H1 (cell line): ENCODE data around the gene HTR5A. TPM values are rescaled to one million over a fixed set of nuclear protein-coding genes. Genes with fewer than 3 reads are reported as not detected.

Experiments used
- CTCF ChIA-PET: fragments of 300-600 bp; sonication (Branson Sonifier 250); formaldehyde crosslinking; loops from one replicate; lab custom pipeline; 2021; ENCODE audit not compliant: partially characterized antibody; lab: Charles Lee
- POLR2A ChIA-PET: fragments of 300-600 bp; sonication (Branson Sonifier 250); formaldehyde crosslinking; loops from one replicate; lab custom pipeline; 2021; ENCODE audit warnings: inconsistent platforms; ENCODE audit not compliant: partially characterized antibody; lab: Charles Lee
- DNase-seq, 2 experiments: peaks; one replicate each; pipeline versions ENCODE4 v3.0.0 to v3.0.0-alpha.2; 2010 to 2022; ENCODE audit warnings: low spot score in 2 of 2, low read depth in 1 of 2, mixed read lengths in 1 of 2
- FAIRE-seq: peaks from 2 replicates; lab custom pipeline; 2011; peaks lifted over from hg19 to GRCh38; lab: Jason Lieb, UNC
- H2AFZ ChIP-seq: 2 replicates; pipeline ENCODE4 v1.8.1; 2012; ENCODE audit warnings: low read length, inconsistent platforms
- H2AK5ac ChIP-seq: 2 replicates; pipeline ENCODE4 v1.6.1; 2013; ENCODE audit warnings: low read depth, low read length
- H2BK120ac ChIP-seq: replicated peaks from 2 replicates; pipeline ENCODE3; 2013; ENCODE audit warnings: low read depth, low read length, inconsistent platforms
- H2BK12ac ChIP-seq: 2 replicates; pipeline ENCODE4 v1.6.1; 2013; ENCODE audit warnings: low read depth, low read length
- H2BK15ac ChIP-seq: 2 replicates; pipeline ENCODE4 v1.6.1; 2013; ENCODE audit warnings: low read length
- H2BK20ac ChIP-seq: 2 replicates; pipeline ENCODE4 v1.6.1; 2013; ENCODE audit warnings: low read length
- H2BK5ac ChIP-seq: 2 replicates; pipeline ENCODE4 v1.6.1; 2013; ENCODE audit warnings: low read depth, low read length
- H3K14ac ChIP-seq: 2 replicates; pipeline ENCODE4 v1.6.1; 2013; ENCODE audit warnings: inconsistent platforms; ENCODE audit not compliant: insufficient read length
- H3K18ac ChIP-seq: 2 replicates; pipeline ENCODE4 v1.6.1; 2013; ENCODE audit warnings: low read length; ENCODE audit errors: extremely low read depth
- H3K23ac ChIP-seq: 2 replicates; pipeline ENCODE4 v1.6.1; 2013; ENCODE audit warnings: inconsistent platforms; ENCODE audit not compliant: insufficient read length
- H3K23me2 ChIP-seq: 2 replicates; pipeline ENCODE4 v1.6.1; 2013; ENCODE audit warnings: low read depth, low read length
- H3K27ac ChIP-seq: 2 replicates; pipeline ENCODE4 v1.6.1; 2011; ENCODE audit warnings: low read depth, low read length, inconsistent platforms
- H3K27me3 ChIP-seq, 4 experiments: replicated peaks in 1 of 4; 1 replicate in 1 of 4; 2 replicates in 3 of 4; pipeline versions ENCODE4 v1.6.1 to v1.8.1; 2011 to 2013; ENCODE audit warnings: low read length in 3 of 4, mild to moderate bottlenecking in 3 of 4, inconsistent platforms in 2 of 4, mixed read lengths in 2 of 4, moderate library complexity in 1 of 4; ENCODE audit not compliant: control insufficient read depth in 3 of 4, insufficient read depth in 3 of 4; ENCODE audit errors: extremely low read depth in 1 of 4
- H3K36me3 ChIP-seq, 4 experiments: 2 replicates each; pipeline versions ENCODE4 v1.6.1 to v1.8.1; 2011 to 2013; ENCODE audit warnings: mild to moderate bottlenecking in 4 of 4, low read length in 3 of 4, moderate library complexity in 2 of 4, control low read depth in 1 of 4, inconsistent platforms in 1 of 4; ENCODE audit not compliant: insufficient read depth in 4 of 4, control insufficient read depth in 2 of 4
- H3K4ac ChIP-seq: replicated peaks from 2 replicates; pipeline ENCODE3; 2013; ENCODE audit warnings: low read length, low read depth, mixed read lengths, inconsistent platforms; ENCODE audit not compliant: insufficient read length
- H3K4me1 ChIP-seq, 4 experiments: replicated peaks in 1 of 4; 1 replicate in 1 of 4; 2 replicates in 3 of 4; pipeline versions ENCODE4 v1.6.1 to v1.8.1; 2011 to 2013; ENCODE audit warnings: low read length in 3 of 4, inconsistent platforms in 2 of 4, mixed read lengths in 1 of 4; ENCODE audit not compliant: insufficient read depth in 4 of 4, control insufficient read depth in 3 of 4
- H3K4me2 ChIP-seq, 2 experiments: 2 replicates each; pipeline versions ENCODE4 v1.6.1 to v1.8.1; 2011 to 2013; ENCODE audit warnings: low read depth in 2 of 2, low read length in 2 of 2, control low read depth in 1 of 2, inconsistent platforms in 1 of 2, mild to moderate bottlenecking in 1 of 2; ENCODE audit not compliant: insufficient read depth in 1 of 2
- H3K4me3 ChIP-seq, 4 experiments: fragments of 200-600, 300-600 bp in 1 of 4; sonication (generic), shearing (Covaris generic), sonication (Bioruptor Twin) in 1 of 4; 2 replicates each; pipeline versions ENCODE4 v1.5.1 to v1.8.1; 2011 to 2016; ENCODE audit warnings: low read length in 4 of 4, low read depth in 3 of 4, control low read depth in 2 of 4, inconsistent platforms in 2 of 4, mild to moderate bottlenecking in 2 of 4, mixed read lengths in 1 of 4, moderate library complexity in 1 of 4; ENCODE audit not compliant: insufficient read depth in 2 of 4; ENCODE audit errors: extremely low read depth in 1 of 4
- H3K56ac ChIP-seq: replicated peaks from 2 replicates; pipeline ENCODE3; 2013; ENCODE audit warnings: low read depth, mild to moderate bottlenecking, mixed read lengths, low read length, inconsistent platforms; ENCODE audit not compliant: insufficient read length
- H3K79me1 ChIP-seq: 2 replicates; pipeline ENCODE4 v1.6.1; 2013; ENCODE audit warnings: low read depth, low read length, control low read depth
- H3K79me2 ChIP-seq, 2 experiments: 2 replicates each; pipeline versions ENCODE4 v1.6.1 to v1.8.1; 2012 to 2013; ENCODE audit warnings: low read length in 2 of 2, mild to moderate bottlenecking in 2 of 2, inconsistent platforms in 1 of 2; ENCODE audit not compliant: insufficient read depth in 2 of 2, control insufficient read depth in 1 of 2
- H3K9ac ChIP-seq, 4 experiments: replicated peaks in 1 of 4; 1 replicate in 1 of 4; 2 replicates in 3 of 4; pipeline versions ENCODE4 v1.6.1 to v1.8.1; 2011 to 2013; ENCODE audit warnings: low read depth in 3 of 4, low read length in 3 of 4, control low read depth in 2 of 4, mild to moderate bottlenecking in 2 of 4, moderate library complexity in 2 of 4, inconsistent platforms in 1 of 4; ENCODE audit errors: extremely low read depth in 1 of 4
- H3K9me3 ChIP-seq, 2 experiments: 2 replicates each; pipeline versions ENCODE4 v1.6.1 to v1.8.1; 2012 to 2013; ENCODE audit warnings: mild to moderate bottlenecking in 2 of 2, moderate library complexity in 2 of 2, control low read depth in 1 of 2, inconsistent platforms in 1 of 2, low read depth in 1 of 2, low read length in 1 of 2, mixed read lengths in 1 of 2; ENCODE audit not compliant: insufficient read depth in 2 of 2
- H4K20me1 ChIP-seq, 2 experiments: replicated peaks in 1 of 2; 2 replicates each; pipeline versions ENCODE3 to v1.8.1; 2011 to 2013; ENCODE audit warnings: inconsistent platforms in 2 of 2, low read length in 2 of 2, mild to moderate bottlenecking in 1 of 2; ENCODE audit not compliant: insufficient read depth in 2 of 2, control insufficient read depth in 1 of 2
- H4K5ac ChIP-seq: 2 replicates; pipeline ENCODE4 v1.6.1; 2013; ENCODE audit warnings: low read length, low read depth, mixed read lengths, inconsistent platforms; ENCODE audit not compliant: insufficient read length
- H4K8ac ChIP-seq: 2 replicates; pipeline ENCODE4 v1.8.0; 2013; ENCODE audit warnings: mild to moderate bottlenecking, moderate library complexity, low read length, inconsistent platforms; ENCODE audit not compliant: insufficient read depth; ENCODE audit errors: extremely low read depth
- H4K91ac ChIP-seq: replicated peaks from 2 replicates; pipeline ENCODE3; 2013; ENCODE audit warnings: low read length, mixed read lengths, inconsistent platforms; ENCODE audit not compliant: insufficient read length
- EZH2 ChIP-seq: fragments of 200-600 bp; sonication (generic); IDR thresholded peaks from 2 replicates; pipeline ENCODE4 v1.7.1; 2012; ENCODE audit warnings: low read depth, mild to moderate bottlenecking, moderate library complexity, low read length, inconsistent platforms; ENCODE audit not compliant: severe bottlenecking
- JUN ChIP-seq: IDR thresholded peaks from 2 replicates; pipeline ENCODE4 v1.6.1; 2011; ENCODE audit warnings: low read depth, mild to moderate bottlenecking, improper control_type of control experiment, low read length
- POLR2A ChIP-seq, 2 experiments: IDR thresholded peaks; 1 replicate in 1 of 2; 2 replicates in 1 of 2; pipeline ENCODE4 v1.6.1; 2011; ENCODE audit warnings: low read depth in 2 of 2, low read length in 2 of 2, mild to moderate bottlenecking in 2 of 2; ENCODE audit errors: control extremely low read depth in 1 of 2
- ZNF274 ChIP-seq: IDR thresholded peaks from 2 replicates; pipeline ENCODE4 v1.7.0; 2012; ENCODE audit warnings: low read length, borderline replicate concordance; ENCODE audit errors: extremely low read depth
- WGBS, 2 experiments: shearing (Covaris generic) in 1 of 2; methylation state at CpG; one replicate each; pipeline versions ENCODE4 v1.1.6 to v1.1.7; 2013 to 2015; ENCODE audit warnings: low lambda C conversion rate in 2 of 2, mixed read lengths in 2 of 2, inconsistent platforms in 1 of 2, low coverage in 1 of 2, missing lambda C conversion rate in 1 of 2; ENCODE audit not compliant: insufficient replicate concordance in 2 of 2, insufficient coverage in 1 of 2, insufficient read length in 1 of 2; ENCODE audit errors: extremely low coverage in 1 of 2, missing lambda C conversion rate in 1 of 2; 5-methylcytosine and 5-hydroxymethylcytosine counted together
- polyA plus RNA-seq, 7 experiments: library from polyadenylated mRNA; depleted of rRNA in 3 of 7; stranded (reverse) in 5 of 7; unstranded in 2 of 7; fragments of >200 nt in 5 of 7; fragments of 200-250 nt in 2 of 7; gene quantifications; 1 replicate in 5 of 7; 2 replicates in 1 of 7; 4 replicates in 1 of 7; pipeline versions ENCODE4 v1.2.1 to v1.2.3, GENCODE V29; 2011 to 2013; ENCODE audit warnings: missing spikeins in 2 of 7, mixed read lengths in 2 of 7
- total RNA-seq: library from RNA; stranded (reverse); fragmentation: NEBNext Ultra II Directional; extraction: Animal tissue kit (Norgen Biotek cat#: 25700); gene quantifications from 2 replicates; pipeline ENCODE4 v1.2.1, GENCODE V29; 2021

Gene HTR5A
- total and polyA plus RNA-seq, 2 of the 8 experiments (the other 6 are each of a cell fraction or from before 2014, with no cell fraction given) = 0.02 TPM; not detected in 1

DNA sequence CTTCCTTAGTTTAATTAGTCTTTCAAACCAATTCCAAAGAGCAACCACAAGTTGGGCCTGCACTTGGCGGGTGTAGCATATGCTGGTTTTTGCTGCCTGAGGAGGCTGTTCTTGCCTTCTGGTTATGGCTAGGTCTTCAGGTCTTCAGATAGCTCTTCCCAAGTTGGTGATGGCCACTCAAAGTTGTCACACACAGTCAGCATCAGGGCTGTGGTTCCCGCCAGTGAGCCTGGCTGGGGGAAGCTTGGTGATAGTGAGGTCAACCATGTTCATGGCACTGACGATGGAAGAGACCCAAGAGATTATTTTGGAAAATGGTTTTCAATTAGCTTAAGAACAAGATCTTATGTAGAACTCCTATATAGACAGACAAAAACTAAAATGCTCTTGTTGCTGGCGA is 18.8 kb upstream of the HTR5A start:
- H3K27me3 ChIP-seq = no peaks in the 10 kb centered on the region
- no peaks in the 10 kb centered on the region for H4K20me1 ChIP-seq
- no peak overlapping the region for H4K91ac ChIP-seq
- H2BK12ac ChIP-seq = no peak overlapping the region
- H3K23me2 ChIP-seq = no peaks in the 10 kb centered on the region
- no peak for DNase-seq
- no peak overlapping the region for H2BK15ac ChIP-seq
- H3K79me2 ChIP-seq = no peaks in the 10 kb centered on the region
- no peak overlapping the region for H3K9ac ChIP-seq
- H3K4ac ChIP-seq = no peak overlapping the region
- H3K27ac ChIP-seq = no peak overlapping the region
- no peak overlapping the region for H2AFZ ChIP-seq
- H2BK5ac ChIP-seq = no peak overlapping the region
- whole genome bisulfite sequencing, 2 experiments = 89% methylated on average over 4 of the region's 4 CpGs; no CpG with 5 or more reads in 1 of the 2 experiments
- H3K18ac ChIP-seq = no peak overlapping the region
- no peak overlapping the region for H3K23ac ChIP-seq
- H3K9me3 ChIP-seq = no peaks in the 10 kb centered on the region
- H3K56ac ChIP-seq = no peak overlapping the region
- POLR2A ChIA-PET = no interaction called here
- no peak overlapping the region for H3K4me2 ChIP-seq
- no peak overlapping the region for H2BK120ac ChIP-seq
- no peak for FAIRE-seq
- no peak overlapping the region for H3K14ac ChIP-seq
- no peaks in the 10 kb centered on the region for H3K4me1 ChIP-seq
- no peak overlapping the region for H2AK5ac ChIP-seq
- H2BK20ac ChIP-seq = no peak overlapping the region
- CTCF ChIA-PET = interaction anchor here (0.8 to 1.5 kb wide), 3 partner anchors 30 to 163 kb away, joined by 3 to 4 read pairs (median 3); no protein-coding TSS in a partner anchor
- H3K79me1 ChIP-seq = no peaks in the 10 kb centered on the region
- TF ChIP-seq ZNF274 (no peak), POLR2A (IDR thresholded peaks at IDR 0.05; ENCODE audit: control extremely low read depth in 1 of 2, low read depth in 2 of 2, low read length in 2 of 2) (no peak), JUN (no peak), EZH2 (no peak)
- TF ChIP-seq, all 59 proteins: peak for 0
- Histone ChIP-seq H4K8ac (no peak overlapping the region), H4K5ac (no peak overlapping the region), H3K36me3 (no peaks in the 10 kb centered on the region), H3K4me3 (no peak overlapping the region)
